ENCODE results near the gene KLHDC2.
"Not testable (repeated sequence)": the region's sequence is repeated elsewhere in the genome, so short reads cannot be mapped to it uniquely, and the experiment has no call there.

Gene KLHDC2

DNA sequence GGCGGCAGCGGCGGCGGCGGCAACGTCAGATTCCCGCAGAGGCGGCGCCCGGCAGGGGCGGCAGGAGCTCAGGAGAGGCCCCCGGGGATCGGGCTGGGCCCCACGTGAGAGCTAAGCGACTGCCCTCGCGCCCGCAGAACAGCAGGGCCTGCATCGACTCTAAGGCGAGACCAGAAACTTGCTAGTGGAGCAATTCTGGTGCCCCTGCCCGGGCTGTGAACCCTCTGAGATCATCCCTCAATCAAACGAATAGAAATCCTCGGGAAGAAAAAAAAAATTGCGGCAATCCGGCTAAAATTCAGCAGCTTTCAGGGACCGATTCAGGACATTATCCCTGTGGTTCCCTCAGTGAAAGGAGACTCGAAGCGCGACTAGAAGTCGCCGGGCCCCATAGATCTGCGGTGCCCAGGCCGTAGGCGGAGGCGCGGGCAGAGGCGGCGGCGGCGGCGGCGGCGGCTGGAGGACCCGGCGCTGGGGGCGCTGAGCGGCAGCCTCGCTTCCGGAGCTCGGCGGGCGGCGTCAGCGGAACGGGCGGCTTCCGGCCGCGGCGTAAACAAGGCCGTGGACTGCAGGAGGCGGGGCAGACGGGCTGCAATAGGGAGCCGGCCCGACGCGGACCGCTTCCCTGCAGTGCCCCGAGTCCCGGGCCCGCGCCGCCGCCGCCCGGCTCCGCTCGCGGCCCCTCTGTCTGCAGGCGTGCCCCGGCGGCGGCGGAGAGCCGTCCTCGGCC, at the start of gene KLHDC2:
Gene KLHDC2, plus strand, starts transcription at position 583 of the 730 bp plus-strand sequence. CDS start 316 bp downstream, outside the sequence.
- DNase-seq = peak; percentile 81

DNA sequence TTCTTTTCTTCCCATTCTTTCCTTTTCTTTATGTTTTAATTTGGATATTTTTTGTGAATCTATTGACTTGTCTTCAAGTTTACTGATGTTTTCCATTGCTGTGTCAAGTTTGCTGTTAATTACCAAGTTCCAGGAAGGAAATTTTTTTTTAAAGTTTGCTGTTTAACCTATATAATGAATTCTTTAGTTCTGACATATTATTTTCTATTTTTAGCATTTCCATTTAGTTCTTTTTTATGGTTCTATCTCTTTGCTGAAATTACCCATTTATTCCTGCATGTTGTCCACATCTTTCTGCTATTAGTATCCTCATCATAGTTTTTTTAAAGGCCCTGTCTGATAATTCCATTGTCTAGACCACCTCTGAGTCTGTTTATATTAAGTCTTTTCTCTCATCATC, 47.2 kb upstream of the KLHDC2 start:
- DNase-seq = no peak

DNA sequence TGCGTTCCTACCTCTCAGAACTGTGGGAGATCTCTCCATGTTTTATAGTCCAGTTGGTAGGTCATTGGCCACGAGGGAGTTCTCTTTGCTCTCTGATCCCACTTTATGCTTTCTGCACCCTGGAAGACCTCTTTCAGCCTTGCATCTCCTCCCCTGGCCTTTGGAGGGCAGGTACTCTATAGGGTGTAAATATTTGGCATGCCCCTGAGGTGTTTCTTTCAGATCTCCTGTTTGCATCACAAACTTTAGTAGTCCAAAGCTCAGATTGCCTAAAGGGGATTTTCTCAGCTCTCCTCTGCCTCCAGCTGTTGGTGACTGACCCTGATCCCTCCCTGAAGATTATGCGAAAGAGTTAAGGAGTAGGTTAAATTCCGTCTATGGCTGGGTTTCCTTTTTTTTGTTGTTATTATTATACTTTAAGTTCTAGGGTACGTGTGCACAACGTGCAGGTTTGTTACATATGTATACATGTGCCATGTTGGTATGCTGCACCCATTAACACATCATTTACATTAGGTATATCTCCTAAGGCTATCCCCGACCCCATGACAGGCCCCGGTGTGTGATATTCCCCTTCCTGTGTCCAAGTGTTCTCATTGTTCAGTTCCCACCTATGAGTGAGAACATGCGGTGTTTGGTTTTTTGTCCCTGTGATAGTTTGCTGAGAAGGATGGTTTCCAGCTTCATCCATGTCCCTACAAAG, 46.1 kb upstream of the KLHDC2 start:
- not testable (repeated sequence) for DNase-seq

- no peak for DNase-seq
These were observed 40.8 kb upstream of the KLHDC2 start for GRCh38 chr14:49727171-49727570.

DNA sequence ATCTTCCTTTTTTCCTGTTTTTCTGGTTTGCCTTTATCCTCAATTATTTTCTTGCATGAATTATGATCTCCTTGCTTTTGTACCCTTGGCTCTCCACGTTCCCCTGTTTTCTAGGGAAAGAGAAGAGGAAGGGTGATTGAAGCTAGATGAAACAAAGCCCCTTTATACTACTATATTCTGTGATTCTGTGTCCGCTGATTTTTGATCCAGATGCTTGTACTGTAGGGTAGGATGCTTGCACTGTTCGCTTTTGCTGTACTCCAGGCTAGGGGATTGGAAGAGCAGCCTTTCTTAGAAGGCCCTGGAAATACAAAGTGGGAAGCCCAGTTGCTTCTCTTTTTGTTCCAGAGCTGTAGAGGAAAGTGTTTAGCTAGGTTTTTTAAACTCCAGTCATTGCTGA, 35.1 kb upstream of the KLHDC2 start:
- DNase-seq = no peak

DNA sequence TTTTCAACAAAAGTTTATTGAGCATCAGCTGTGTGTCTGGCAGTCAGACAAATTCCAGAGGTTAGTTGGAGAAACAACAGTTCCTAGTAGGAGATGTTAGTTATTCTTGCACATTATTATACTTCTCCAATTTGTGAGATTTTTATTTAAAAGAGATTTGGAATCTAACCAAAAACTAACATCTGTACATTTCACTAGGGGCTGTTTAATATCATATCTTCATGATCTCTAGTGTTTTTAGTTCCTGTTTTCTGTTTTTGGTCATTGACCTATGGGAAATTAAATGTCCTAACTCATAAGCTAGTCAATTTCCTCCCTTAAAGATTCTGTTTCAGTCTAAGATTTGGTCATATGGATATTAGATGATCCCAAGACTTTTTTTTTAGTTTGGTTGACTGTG, 34.1 kb upstream of the KLHDC2 start:
- DNase-seq = no peak

DNA sequence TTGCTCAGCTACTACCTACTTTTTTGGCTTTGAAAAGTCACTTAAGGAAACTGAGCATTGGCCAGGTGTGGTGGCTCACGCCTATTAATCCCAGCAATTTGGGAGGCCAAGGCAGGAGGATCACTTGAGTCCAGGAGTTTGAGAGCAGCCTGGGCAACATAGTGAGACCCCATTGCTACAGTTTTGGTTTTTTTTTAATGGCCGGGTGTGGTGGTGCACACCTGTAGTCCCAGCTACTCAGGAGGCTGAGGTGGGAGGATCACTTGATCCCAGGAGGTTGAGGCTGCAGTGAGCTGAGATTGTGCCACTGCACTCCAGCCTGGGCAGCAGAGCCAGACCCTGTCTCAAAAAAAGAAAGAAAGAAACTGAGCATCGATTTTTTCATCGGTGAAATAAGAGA, 32.3 kb upstream of the KLHDC2 start:
- DNase-seq = not testable (repeated sequence)

DNA sequence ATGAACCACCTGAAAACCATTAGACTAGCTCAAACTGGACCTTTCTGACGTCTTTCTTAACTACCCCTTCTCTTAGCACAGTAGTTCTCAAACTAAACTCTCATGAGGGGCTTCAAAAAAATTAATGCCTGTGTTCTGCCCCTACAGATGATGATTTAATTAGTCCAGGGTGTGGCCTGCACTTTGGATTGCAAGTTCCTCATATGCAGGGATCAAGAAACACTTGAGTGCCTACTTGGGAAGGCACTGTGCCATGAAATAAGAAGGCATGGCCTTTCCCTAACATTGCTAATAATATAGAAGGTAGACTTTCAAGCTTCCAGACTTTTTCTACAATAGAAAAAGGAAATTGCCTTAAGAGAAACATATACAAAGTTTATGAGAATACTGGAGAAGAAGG, 22.8 kb upstream of the KLHDC2 start:
- DNase-seq = no peak

DNA sequence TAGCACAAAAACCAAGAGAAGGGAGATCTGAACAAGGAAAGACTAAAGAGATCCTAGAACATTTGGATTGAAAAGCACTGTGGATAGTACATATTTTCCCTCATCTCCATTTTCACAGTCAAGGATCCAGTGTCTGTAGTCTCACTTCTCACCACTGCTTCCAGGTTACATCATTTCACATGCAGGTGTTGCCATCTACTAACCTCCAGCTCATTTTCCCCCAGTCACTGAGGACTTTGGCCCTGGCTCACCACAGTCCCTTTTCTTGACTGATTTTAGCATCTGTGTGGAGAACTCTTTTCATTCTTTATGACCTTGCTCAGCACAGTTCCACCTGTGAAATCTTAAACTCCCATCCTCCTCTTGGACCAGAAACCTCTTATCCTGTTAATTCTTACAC, 21.5 kb upstream of the KLHDC2 start:
- not testable (repeated sequence) for DNase-seq

GRCh38 chr14:49754570-49755097, 13.3 kb upstream of the KLHDC2 start:
- no peak for DNase-seq

DNA sequence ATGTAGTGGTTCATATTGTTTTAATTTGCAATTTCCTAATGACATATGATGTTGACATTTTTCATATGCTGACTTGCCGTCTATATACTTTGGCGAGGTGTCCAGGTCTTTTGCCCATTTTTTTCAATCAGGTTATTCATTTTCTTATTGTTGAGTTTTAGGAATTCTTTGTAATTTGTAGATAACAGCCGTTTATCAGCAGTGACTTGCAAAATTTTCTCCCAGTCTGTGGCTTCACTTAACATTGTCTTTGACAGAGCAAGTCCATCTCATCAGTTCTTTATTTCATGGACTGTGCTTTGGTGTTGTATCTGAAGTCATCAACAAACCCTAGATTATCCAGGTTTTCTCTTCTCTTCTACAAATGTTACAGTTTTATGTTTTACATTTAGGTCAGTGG, 12.6 kb upstream of the KLHDC2 start:
- DNase-seq = no peak

- DNase-seq = no peak
These were observed 6.0 kb upstream of the KLHDC2 start for GRCh38 chr14:49761839-49762551.

DNA sequence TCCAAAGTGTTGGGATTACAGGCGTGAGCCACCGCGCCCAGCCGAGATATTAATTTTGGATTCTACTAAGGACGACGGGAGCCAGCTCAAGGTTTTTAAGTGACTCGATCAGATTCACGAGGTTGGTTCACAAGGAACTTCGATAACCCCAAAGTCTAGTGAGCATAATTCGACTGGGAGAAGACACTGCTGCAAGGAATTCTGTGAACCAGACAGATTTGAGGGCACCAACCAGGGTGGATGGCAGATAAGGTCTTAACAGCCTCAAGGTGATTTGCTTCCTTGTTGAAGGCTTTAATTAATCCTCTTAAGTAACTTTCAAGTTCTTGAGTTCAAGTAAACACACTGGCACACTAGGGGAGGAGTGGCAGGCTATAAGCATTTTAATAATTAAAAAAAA, 1.1 kb upstream of the KLHDC2 start:
- no peak for DNase-seq

DNA sequence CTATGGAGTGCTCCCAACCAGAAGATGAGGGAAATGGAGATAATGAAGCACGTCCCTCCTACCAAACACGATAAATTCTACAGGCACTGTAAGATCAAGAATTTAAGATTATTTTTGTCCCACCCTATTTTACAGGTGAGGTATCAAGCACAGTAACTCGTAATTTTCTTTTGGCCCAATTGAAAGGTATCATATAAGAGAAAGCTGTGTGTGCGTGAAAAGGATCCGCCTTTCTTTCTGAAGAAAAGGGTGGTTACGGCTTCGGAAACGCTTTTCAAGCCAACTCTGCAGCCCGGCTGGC, 733 bp upstream of the KLHDC2 start:
- no peak for DNase-seq

- peak; percentile 12 for DNase-seq
These were observed 558 bp downstream of the KLHDC2 start for GRCh38 chr14:49768301-49769121.

DNA sequence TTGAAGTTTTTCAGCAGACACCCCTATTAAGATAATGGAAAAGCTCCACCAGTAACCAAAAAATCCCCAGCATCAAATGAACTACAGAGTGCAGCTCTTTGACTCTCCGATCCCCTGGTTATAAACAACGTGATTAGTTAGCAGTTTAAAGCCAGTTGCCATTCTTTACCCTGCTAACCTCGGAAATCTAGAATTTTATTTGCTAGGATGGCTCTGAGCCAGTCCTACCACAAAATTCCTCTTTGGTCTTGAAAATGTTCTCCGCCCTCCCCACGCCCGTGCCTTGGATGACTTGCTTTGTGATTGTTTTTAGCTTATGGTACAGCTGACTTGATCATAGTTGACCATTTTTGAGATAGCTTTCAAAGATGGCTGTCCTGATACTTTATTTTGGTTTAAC, 1.2 kb downstream of the KLHDC2 start:
- no peak for DNase-seq

GRCh38 chr14:49769581-49770211, 1.7 kb downstream of the KLHDC2 start:
- DNase-seq = no peak

DNA sequence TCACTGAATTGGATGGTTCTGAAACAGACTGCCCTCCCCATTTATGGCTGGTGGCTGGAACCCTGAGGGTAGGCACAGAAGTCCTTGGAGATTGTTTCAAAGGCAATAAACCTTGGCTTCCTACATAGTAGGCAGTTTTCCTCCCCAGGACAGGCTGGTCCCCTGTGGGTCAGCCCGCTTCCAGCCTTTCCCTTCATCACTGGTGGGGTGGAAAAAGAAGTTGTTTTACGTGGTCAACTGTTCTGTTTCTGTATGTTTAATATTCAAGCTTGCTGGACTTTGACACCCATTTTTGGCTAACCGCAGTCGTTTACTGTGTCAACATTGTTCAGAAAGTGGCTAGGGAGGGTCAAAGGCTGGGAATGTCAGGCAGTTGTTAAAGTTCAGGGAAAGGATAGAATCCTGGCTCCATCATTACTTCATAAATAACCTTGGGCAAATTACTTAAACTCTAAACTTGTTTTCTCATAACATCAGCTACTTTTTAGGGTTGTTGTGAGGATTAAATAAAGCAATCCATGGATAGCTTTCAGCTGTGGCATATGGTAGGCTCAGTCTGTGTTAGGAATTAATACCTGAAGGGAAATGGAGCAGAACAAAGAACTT, 2.4 kb downstream of the KLHDC2 start:
- no peak for DNase-seq

GRCh38 chr14:49771691-49772090, 3.7 kb downstream of the KLHDC2 start:
- not testable (repeated sequence) for DNase-seq

GRCh38 chr14:49774106-49774505, 6.2 kb downstream of the KLHDC2 start:
- no peak for DNase-seq

DNA sequence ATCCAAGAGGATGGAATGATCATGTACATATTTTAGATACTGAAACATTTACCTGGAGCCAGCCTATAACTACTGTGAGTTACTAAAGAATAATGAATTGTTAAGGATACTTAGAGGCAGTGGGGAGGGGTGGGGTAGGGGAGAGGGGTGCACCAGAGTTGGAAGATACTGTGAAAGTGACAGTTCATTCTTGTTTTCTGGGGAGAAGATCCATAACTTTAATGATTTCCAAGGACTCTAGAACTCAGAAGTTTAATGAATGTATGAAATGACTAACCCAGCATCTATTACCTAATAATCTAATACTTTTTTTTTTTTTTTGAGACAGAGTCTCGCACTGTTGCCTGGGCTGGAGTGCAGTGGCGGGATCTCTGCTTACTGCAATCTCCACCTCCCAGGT, 10.5 kb downstream of the KLHDC2 start:
- DNase-seq = no peak

GRCh38 chr14:49781040-49781439, 13.1 kb downstream of the KLHDC2 start:
- not testable (repeated sequence) for DNase-seq

Measured in COR-L47 (cell line).